GM23338 (cell line): Measurements from ENCODE around the gene IRAK1. TPM values are rescaled to one million over a fixed set of nuclear protein-coding genes. Genes with fewer than 3 reads are reported as not detected.

Experiments
- ATAC-seq: fragments of 200-7000 bp; cut with Tn5 transposase; 3 replicates; pipeline ENCODE4 v1.9.1; 2020
- DNase-seq: peaks from one replicate; pipeline ENCODE4 v3.0.0-alpha.2; 2015; ENCODE audit warnings: low spot score
- H2AFZ ChIP-seq: fragments of 200-600 bp; sonication (generic); 2 replicates; pipeline ENCODE4 v1.8.0; 2016; ENCODE audit warnings: antibody characterized with exemption, mild to moderate bottlenecking, moderate library complexity
- H3F3A ChIP-seq: fragments of 200-600 bp; sonication (generic); replicated peaks from 2 replicates; pipeline ENCODE4 v1.8.0; 2017; ENCODE audit warnings: antibody characterized with exemption, mixed run types, low read depth
- H3K27ac ChIP-seq: fragments of 200-600 bp; sonication (generic); 2 replicates; pipeline ENCODE4 v1.6.1; 2016; ENCODE audit warnings: low read depth
- H3K27me3 ChIP-seq: fragments of 200-600 bp; sonication (generic); 2 replicates; pipeline ENCODE4 v1.8.0; 2016; ENCODE audit warnings: mild to moderate bottlenecking, mixed run types, moderate library complexity; ENCODE audit not compliant: insufficient read depth
- H3K36me3 ChIP-seq: fragments of 200-600 bp; sonication (generic); 2 replicates; pipeline ENCODE4 v1.8.0; 2016; ENCODE audit warnings: mild to moderate bottlenecking; ENCODE audit not compliant: insufficient read depth
- H3K4me1 ChIP-seq: fragments of 200-600 bp; sonication (generic); 2 replicates; pipeline ENCODE4 v1.8.0; 2016; ENCODE audit warnings: mild to moderate bottlenecking, moderate library complexity; ENCODE audit not compliant: insufficient read depth
- H3K4me2 ChIP-seq: fragments of 200-600 bp; sonication (generic); 2 replicates; pipeline ENCODE4 v1.7.1; 2017; ENCODE audit warnings: mixed run types
- H3K4me3 ChIP-seq: fragments of 200-600 bp; sonication (generic); 2 replicates; pipeline ENCODE4 v1.6.1; 2016; ENCODE audit warnings: mixed run types
- H3K79me2 ChIP-seq: fragments of 200-600 bp; sonication (generic); replicated peaks from 2 replicates; pipeline ENCODE4 v1.8.0; 2017; ENCODE audit warnings: mild to moderate bottlenecking; ENCODE audit not compliant: insufficient read depth
- H3K9me2 ChIP-seq: fragments of 200-600 bp; sonication (generic); 2 replicates; pipeline ENCODE4 v1.8.0; 2017; ENCODE audit not compliant: insufficient read depth
- H4K20me1 ChIP-seq: fragments of 200-600 bp; sonication (generic); replicated peaks from 2 replicates; pipeline ENCODE4 v1.8.0; 2017; ENCODE audit warnings: mild to moderate bottlenecking; ENCODE audit not compliant: insufficient read depth
- H3K27ac Mint-ChIP-seq: 2 replicates; pipeline ENCODE4 v1.8.0; 2020; ENCODE audit warnings: inconsistent platforms, mild to moderate bottlenecking, moderate library complexity, mixed read lengths
- H3K27me3 Mint-ChIP-seq: 3 replicates; pipeline ENCODE4 v1.8.0; 2022; ENCODE audit warnings: low read depth, mild to moderate bottlenecking, moderate library complexity, mixed read lengths, inconsistent platforms; ENCODE audit not compliant: insufficient read depth, poor library complexity
- H3K36me3 Mint-ChIP-seq: 3 replicates; pipeline ENCODE4 v1.8.0; 2021; ENCODE audit warnings: low read depth, mild to moderate bottlenecking, inconsistent platforms, moderate library complexity, mixed read lengths
- H3K4me1 Mint-ChIP-seq: 3 replicates; pipeline ENCODE4 v1.8.0; 2020; ENCODE audit warnings: mild to moderate bottlenecking, inconsistent platforms, mixed read lengths
- H3K4me3 Mint-ChIP-seq: 3 replicates; pipeline ENCODE4 v1.8.0; 2021; ENCODE audit warnings: moderate library complexity, mild to moderate bottlenecking, inconsistent platforms, mixed read lengths
- H3K9me3 Mint-ChIP-seq: 3 replicates; pipeline ENCODE4 v1.8.0; 2020; ENCODE audit warnings: moderate library complexity, mild to moderate bottlenecking, inconsistent platforms, mixed read lengths
- CREB1 ChIP-seq: fragments of 250-450 bp; sonication (Bioruptor Pico); IDR thresholded peaks from 2 replicates; pipeline ENCODE4 v1.5.0; 2020; ENCODE audit warnings: low read depth, mild to moderate bottlenecking, moderate library complexity
- EZH2 ChIP-seq: fragments of 200-600 bp; sonication (generic); IDR thresholded peaks from one replicate; pipeline ENCODE4 v1.8.0; 2017; ENCODE audit warnings: antibody characterized with exemption, mild to moderate bottlenecking, low read depth; ENCODE audit not compliant: unreplicated experiment
- JUNB ChIP-seq: IDR thresholded peaks from one replicate; pipeline ENCODE4 v1.6.1; 2016; ENCODE audit warnings: antibody characterized with exemption; ENCODE audit not compliant: unreplicated experiment
- POLR2AphosphoS5 ChIP-seq: IDR thresholded peaks from 2 replicates; pipeline ENCODE4 v1.6.1; 2016; ENCODE audit warnings: antibody characterized with exemption, low read depth
- ZNF114 ChIP-seq: fragments of 250-450 bp; sonication (Bioruptor Pico); IDR thresholded peaks from 2 replicates; pipeline ENCODE4 v1.5.0; 2020; ENCODE audit warnings: mild to moderate bottlenecking, moderate library complexity
- ZNF331 ChIP-seq: fragments of 250-450 bp; sonication (Bioruptor Pico); IDR thresholded peaks from 2 replicates; pipeline ENCODE4 v1.5.0; 2020; ENCODE audit warnings: low read depth, mild to moderate bottlenecking, moderate library complexity
- ZNF462 ChIP-seq: fragments of 250-450 bp; sonication (Bioruptor Pico); IDR thresholded peaks from 2 replicates; pipeline ENCODE4 v1.5.0; 2020; ENCODE audit warnings: mild to moderate bottlenecking, moderate library complexity
- polyA plus RNA-seq: library from polyadenylated mRNA; unstranded; fragments of >200 nt; fragmentation: Nextera tagmentation; extraction: Ambion mirVana; gene quantifications from 2 replicates; pipeline ENCODE4 v1.2.1, GENCODE V29; 2016
- total RNA-seq: library from RNA; depleted of rRNA; stranded (reverse); fragments of >200 nt; shearing (Covaris generic); gene quantifications from 2 replicates; pipeline ENCODE4 v1.2.3, GENCODE V29; 2014
- TF ChIP-seq, protein P1 (sequence below), 2 experiments: fragments of 200-600 bp in 1 of 2; sonication (generic) in 1 of 2; conservative IDR thresholded peaks; 2 replicates each; pipeline versions ENCODE4 v1.5.1 to v1.6.1; 2016 to 2017; ENCODE audit warnings: antibody characterized with exemption in 2 of 2, low read depth in 2 of 2, mild to moderate bottlenecking in 2 of 2, moderate library complexity in 1 of 2
- TF ChIP-seq, protein P2 (sequence below): IDR thresholded peaks from 2 replicates; pipeline ENCODE4 v1.6.1; 2016; ENCODE audit warnings: antibody characterized with exemption

The IRAK1 gene
- total and polyA plus RNA-seq, 2 experiments from 2014 or later: 21.6 to 38.0 TPM

GRCh38 chrX:154043003-154043763, 23.5 kb upstream of the IRAK1 start:
- Histone ChIP-seq H3K27me3 (no peaks in the 10 kb centered on the region), H3K9me2 (no peaks in the 10 kb centered on the region), H3K27ac (no peak overlapping the region), H3K4me1 (peaks cover 19% of the 10 kb centered on the region; the same call in 1 of the 2 replicates), H3K79me2 (peaks cover 46% of the 10 kb centered on the region), H3F3A (no peaks in the 10 kb centered on the region), H3K4me3 (no peak overlapping the region), H3K36me3 (no peaks in the 10 kb centered on the region), H2AFZ (no peak overlapping the region), H3K4me2 (no peak overlapping the region), H4K20me1 (no peaks in the 10 kb centered on the region)
- Mint-ChIP-seq H3K4me3 (no peak overlapping the region), H3K9me3 (no peaks in the 10 kb centered on the region), H3K27ac (no peak overlapping the region), H3K27me3 (peaks cover 2% of the 10 kb centered on the region), H3K4me1 (peaks cover 42% of the 10 kb centered on the region), H3K36me3 (peaks cover 18% of the 10 kb centered on the region)
- TF ChIP-seq ZNF114 (CRISPR knock-in tag) (no peak), POLR2AphosphoS5 (no peak), JUNB (no peak), ZNF462 (CRISPR knock-in tag) (no peak), CREB1 (CRISPR knock-in tag) (no peak), EZH2 (no peak), ZNF331 (no peak)
- TF ChIP-seq, protein P1, sequence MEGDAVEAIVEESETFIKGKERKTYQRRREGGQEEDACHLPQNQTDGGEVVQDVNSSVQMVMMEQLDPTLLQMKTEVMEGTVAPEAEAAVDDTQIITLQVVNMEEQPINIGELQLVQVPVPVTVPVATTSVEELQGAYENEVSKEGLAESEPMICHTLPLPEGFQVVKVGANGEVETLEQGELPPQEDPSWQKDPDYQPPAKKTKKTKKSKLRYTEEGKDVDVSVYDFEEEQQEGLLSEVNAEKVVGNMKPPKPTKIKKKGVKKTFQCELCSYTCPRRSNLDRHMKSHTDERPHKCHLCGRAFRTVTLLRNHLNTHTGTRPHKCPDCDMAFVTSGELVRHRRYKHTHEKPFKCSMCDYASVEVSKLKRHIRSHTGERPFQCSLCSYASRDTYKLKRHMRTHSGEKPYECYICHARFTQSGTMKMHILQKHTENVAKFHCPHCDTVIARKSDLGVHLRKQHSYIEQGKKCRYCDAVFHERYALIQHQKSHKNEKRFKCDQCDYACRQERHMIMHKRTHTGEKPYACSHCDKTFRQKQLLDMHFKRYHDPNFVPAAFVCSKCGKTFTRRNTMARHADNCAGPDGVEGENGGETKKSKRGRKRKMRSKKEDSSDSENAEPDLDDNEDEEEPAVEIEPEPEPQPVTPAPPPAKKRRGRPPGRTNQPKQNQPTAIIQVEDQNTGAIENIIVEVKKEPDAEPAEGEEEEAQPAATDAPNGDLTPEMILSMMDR (conservative IDR thresholded peaks at IDR 0.05; ENCODE audit: low read depth in 2 of 2): no peak
- TF ChIP-seq, protein P2, sequence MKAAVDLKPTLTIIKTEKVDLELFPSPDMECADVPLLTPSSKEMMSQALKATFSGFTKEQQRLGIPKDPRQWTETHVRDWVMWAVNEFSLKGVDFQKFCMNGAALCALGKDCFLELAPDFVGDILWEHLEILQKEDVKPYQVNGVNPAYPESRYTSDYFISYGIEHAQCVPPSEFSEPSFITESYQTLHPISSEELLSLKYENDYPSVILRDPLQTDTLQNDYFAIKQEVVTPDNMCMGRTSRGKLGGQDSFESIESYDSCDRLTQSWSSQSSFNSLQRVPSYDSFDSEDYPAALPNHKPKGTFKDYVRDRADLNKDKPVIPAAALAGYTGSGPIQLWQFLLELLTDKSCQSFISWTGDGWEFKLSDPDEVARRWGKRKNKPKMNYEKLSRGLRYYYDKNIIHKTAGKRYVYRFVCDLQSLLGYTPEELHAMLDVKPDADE: no peak
- DNase-seq: no peak
- ATAC-seq: no peak
